K562 (cell line): ENCODE measurements around the gene GSTM2. TPM values are rescaled to one million over a fixed set of nuclear protein-coding genes. Genes with fewer than 3 reads are reported as not detected.
A peak's percentile ranks its signal among the peaks of the same experiment; 100 is the strongest.

ENCODE experiments used
- ADNP ChIP-seq: fragments of 200-800 bp; sonication (Bioruptor generic); IDR thresholded peaks from 2 replicates; pipeline ENCODE4 v1.6.1; 2016; ENCODE audit warnings: missing genetic modification characterization, missing compliant biosample characterization
- BRD4 ChIP-seq: fragments of 200-600 bp; sonication (generic); IDR thresholded peaks from 2 replicates; pipeline ENCODE4 v1.6.1; 2017; ENCODE audit warnings: inconsistent platforms
- CAMTA2 ChIP-seq: fragments of 250-450 bp; sonication (Bioruptor Pico); conservative IDR thresholded peaks from 2 replicates; pipeline ENCODE4 v1.5.1; 2022
- CBFA2T2 ChIP-seq: fragments of 450-650 bp; conservative IDR thresholded peaks from 2 replicates; pipeline ENCODE4 v1.6.1; 2017; ENCODE audit warnings: mild to moderate bottlenecking
- E2F3 ChIP-seq: fragments of 250-450 bp; sonication (Bioruptor Pico); IDR thresholded peaks from 2 replicates; pipeline ENCODE4 v1.4.0; 2020; ENCODE audit warnings: mild to moderate bottlenecking
- FOSL1 ChIP-seq: fragments of 200-800 bp; sonication (Bioruptor generic); conservative IDR thresholded peaks from 2 replicates; pipeline ENCODE4 v1.6.1; 2016; ENCODE audit warnings: missing genetic modification characterization, missing compliant biosample characterization
- HBP1 ChIP-seq: fragments of 450-650 bp; formaldehyde crosslinking; IDR thresholded peaks from 2 replicates; pipeline ENCODE4 v1.4.0; 2022; ENCODE audit warnings: missing genetic modification characterization
- HDAC2 ChIP-seq: fragments of 450-650 bp; IDR thresholded peaks from 2 replicates; pipeline ENCODE4 v1.6.1; 2016; ENCODE audit warnings: mild to moderate bottlenecking
- HMBOX1 ChIP-seq: sonication (generic); IDR thresholded peaks from 2 replicates; pipeline ENCODE4 v1.6.1; 2016
- JUND ChIP-seq, 2 experiments: IDR thresholded peaks; 2 replicates in 1 of 2; 3 replicates in 1 of 2; pipeline ENCODE4 v1.6.1; 2011; ENCODE audit warnings: borderline replicate concordance in 2 of 2, low read depth in 2 of 2, low read length in 2 of 2, improper control_type of control experiment in 1 of 2, missing biosample characterization in 1 of 2, missing genetic modification characterization in 1 of 2, missing genetic modification reagents in 1 of 2
- MTA3 ChIP-seq: fragments of 450-650 bp; formaldehyde crosslinking; IDR thresholded peaks from 2 replicates; pipeline ENCODE4 v1.6.1; 2017; ENCODE audit warnings: mild to moderate bottlenecking, borderline replicate concordance
- MYC ChIP-seq, 2 experiments: fragments of 250-450 bp in 1 of 2; sonication (Bioruptor Pico) in 1 of 2; IDR thresholded peaks; 2 replicates each; pipeline versions ENCODE4 v1.5.1 to v1.6.1; 2012 to 2021; ENCODE audit warnings: low read depth in 2 of 2, borderline replicate concordance in 1 of 2, improper control_type of control experiment in 1 of 2, low read length in 1 of 2, mild to moderate bottlenecking in 1 of 2, moderate library complexity in 1 of 2
- NONO ChIP-seq, 2 experiments: fragments of 200-400 bp in 1 of 2; fragments of 450-650 bp in 1 of 2; formaldehyde crosslinking in 1 of 2; IDR thresholded peaks; 2 replicates each; pipeline ENCODE4 v1.6.1; 2017; ENCODE audit warnings: low read depth in 2 of 2, mild to moderate bottlenecking in 2 of 2, moderate library complexity in 2 of 2, low read length in 1 of 2
- PHB2 ChIP-seq: fragments of 450-650 bp; IDR thresholded peaks from 2 replicates; pipeline ENCODE4 v1.6.1; 2017; ENCODE audit warnings: low read depth
- POLR2G ChIP-seq: fragments of 200-400 bp; formaldehyde crosslinking; IDR thresholded peaks from 2 replicates; pipeline ENCODE4 v1.6.1; 2017; ENCODE audit warnings: low read depth, mild to moderate bottlenecking, antibody characterized with exemption, low read length, moderate library complexity
- RHOXF2B ChIP-seq: fragments of 250-450 bp; sonication (Bioruptor Pico); conservative IDR thresholded peaks from 2 replicates; pipeline ENCODE4 v1.5.1; 2021
- RNF2 ChIP-seq: sonication (generic); IDR thresholded peaks from 2 replicates; pipeline ENCODE4 v1.6.1; 2016
- TAF1 ChIP-seq: IDR thresholded peaks from 2 replicates; pipeline ENCODE4 v1.6.1; 2011; ENCODE audit warnings: mild to moderate bottlenecking, low read length, moderate library complexity; ENCODE audit not compliant: insufficient read depth, control insufficient read depth, severe bottlenecking; ENCODE audit errors: extremely low read depth
- ZBTB34 ChIP-seq: fragments of 250-450 bp; sonication (Bioruptor Pico); IDR thresholded peaks from 2 replicates; pipeline ENCODE4 v1.8.0; 2021; ENCODE audit warnings: mild to moderate bottlenecking, moderate library complexity
- ZBTB7A ChIP-seq: IDR thresholded peaks from 2 replicates; pipeline ENCODE4 v1.6.1; 2011; ENCODE audit warnings: low read depth, mild to moderate bottlenecking, low read length, moderate library complexity, borderline replicate concordance; ENCODE audit not compliant: control insufficient read depth
- ZNF24 ChIP-seq: fragments of 450-650 bp; IDR thresholded peaks from 2 replicates; pipeline ENCODE4 v1.6.1; 2016
- ZNF274 ChIP-seq: IDR thresholded peaks from 2 replicates; pipeline ENCODE4 v1.6.1; 2011; ENCODE audit warnings: low read depth, mild to moderate bottlenecking, low read length, moderate library complexity, borderline replicate concordance
- ZNF764 ChIP-seq: fragments of 250-450 bp; sonication (Bioruptor Pico); IDR thresholded peaks from 2 replicates; pipeline ENCODE4 v1.4.0; 2020; ENCODE audit warnings: low read depth, mild to moderate bottlenecking, moderate library complexity
- ZNF79 ChIP-seq: fragments of 250-450 bp; sonication (Bioruptor Pico); IDR thresholded peaks from 2 replicates; pipeline ENCODE4 v1.4.0; 2020; ENCODE audit warnings: low read depth, mild to moderate bottlenecking, moderate library complexity
- polyA plus RNA-seq, 8 experiments: library from polyadenylated mRNA; depleted of rRNA in 4 of 8; stranded (reverse) in 5 of 8; unstranded in 3 of 8; fragments of >200 nt; fragmentation: Nextera tagmentation in 2 of 8; fragmentation: Illumina TruSeq in 1 of 8; extraction: Ambion mirVana in 2 of 8; extraction: Trizol in 1 of 8; gene quantifications; 2 replicates each; pipeline versions ENCODE4 v1.2.1 to v1.2.3, GENCODE V29; 2011 to 2014; ENCODE audit warnings: inconsistent platforms in 1 of 8, missing spikeins in 1 of 8
- total RNA-seq, 7 experiments: library from RNA; depleted of rRNA in 6 of 7; stranded (reverse); fragments of >200 nt in 6 of 7; fragmentation: Illumina TruSeq in 2 of 7; extraction: Trizol in 2 of 7; gene quantifications; 2 replicates each; pipeline versions ENCODE4 v1.2.1 to v1.2.3, GENCODE V29; 2011 to 2021; ENCODE audit warnings: low replicate concordance in 1 of 7

The GSTM2 gene
- total and polyA plus RNA-seq, 9 of the 15 experiments (the other 6 are each of a cell fraction or from before 2014, with no cell fraction given), result 1.6 to 15.1 (median 6.8) TPM

- no peak for TF ChIP-seq TAF1
- no peak for TF ChIP-seq PHB2
- TF ChIP-seq POLR2G, result peak; percentile 46; the same call in 1 of the 2 replicates
- no peak for TF ChIP-seq ZNF274
- no peak for TF ChIP-seq FOSL1 (tag)
- TF ChIP-seq ZNF79 (CRISPR knock-in tag), result no peak
- 0 out of 2 replicates have a peak, but pooled peaks have one; percentile 26 for TF ChIP-seq ADNP (tag)
- TF ChIP-seq RHOXF2B (CRISPR knock-in tag), result no peak
- peak; percentile 3; the same call in 1 of the 2 replicates for TF ChIP-seq JUND (IDR thresholded peaks at IDR 0.05; ENCODE audit: borderline replicate concordance, low read depth, low read length)
- TF ChIP-seq JUND (tag; IDR thresholded peaks at IDR 0.05; ENCODE audit: borderline replicate concordance, low read depth, low read length), result no peak; the same call in 2 of the 3 replicates
- TF ChIP-seq CBFA2T2, result no peak
- TF ChIP-seq ZBTB7A, result peak; percentile 84
- TF ChIP-seq ZBTB34, result no peak
- TF ChIP-seq ZNF764 (CRISPR knock-in tag), result no peak
- TF ChIP-seq NONO (IDR thresholded peaks at IDR 0.05; ENCODE audit: low read depth in 2 of 2, low read length in 1 of 2), result no peak
- no peak for TF ChIP-seq MTA3
- no peak for TF ChIP-seq HDAC2
- TF ChIP-seq HBP1 (CRISPR knock-in tag), result no peak
- TF ChIP-seq ZNF24, result no peak
- no peak for TF ChIP-seq RNF2
- TF ChIP-seq CAMTA2 (CRISPR knock-in tag), result no peak
- TF ChIP-seq MYC (IDR thresholded peaks at IDR 0.05; ENCODE audit: low read depth, low read length), result no peak
- TF ChIP-seq MYC (CRISPR knock-in tag; IDR thresholded peaks at IDR 0.05; ENCODE audit: borderline replicate concordance, low read depth), result no peak
- TF ChIP-seq HMBOX1, result 0 out of 2 replicates have a peak, but pooled peaks have one; percentile 24
- no peak for TF ChIP-seq E2F3 (CRISPR knock-in tag)
- TF ChIP-seq BRD4, result no peak
Observed at GRCh38 chr1:109667452-109668122, at the start of gene GSTM2 (continued).
